Raji (cell line): ENCODE results near the gene UROC1.

Source experiments
- POLR2A ChIP-seq: IDR thresholded peaks from 2 replicates; pipeline ENCODE4 v1.6.1; 2011; ENCODE audit warnings: low read depth, low read length, control low read depth; ENCODE audit not compliant: insufficient read depth

The UROC1 gene

GRCh38 chr3:126448136-126448892 lies 69.3 kb downstream of the UROC1 start:
- no peak for TF ChIP-seq POLR2A

- TF ChIP-seq POLR2A: no peak
Observed at GRCh38 chr3:126447456-126448106, 70.0 kb downstream of the UROC1 start.

GRCh38 chr3:126446791-126447190 lies 70.8 kb downstream of the UROC1 start:
- no peak for TF ChIP-seq POLR2A

- no peak for TF ChIP-seq POLR2A
Observed at GRCh38 chr3:126446301-126446700, 71.3 kb downstream of the UROC1 start.

GRCh38 chr3:126445506-126445905 lies 72.1 kb downstream of the UROC1 start:
- no peak for TF ChIP-seq POLR2A

GRCh38 chr3:126442856-126443242 lies 74.7 kb downstream of the UROC1 start:
- TF ChIP-seq POLR2A: no peak

GRCh38 chr3:126442094-126442855 lies 75.3 kb downstream of the UROC1 start:
- no peak for TF ChIP-seq POLR2A

- no peak for TF ChIP-seq POLR2A
Observed at GRCh38 chr3:126441256-126441880, 76.2 kb downstream of the UROC1 start.

- no peak for TF ChIP-seq POLR2A
Observed at GRCh38 chr3:126440709-126440995, 76.9 kb downstream of the UROC1 start.

- TF ChIP-seq POLR2A: no peak
Observed at GRCh38 chr3:126439968-126440708, 77.4 kb downstream of the UROC1 start.

- TF ChIP-seq POLR2A: no peak
Observed at GRCh38 chr3:126439346-126439967, 78.1 kb downstream of the UROC1 start.

GRCh38 chr3:126438746-126439145 lies 78.8 kb downstream of the UROC1 start:
- TF ChIP-seq POLR2A: no peak

GRCh38 chr3:126438186-126438585 lies 79.4 kb downstream of the UROC1 start:
- no peak for TF ChIP-seq POLR2A
